GM21367 (cell line): ENCODE measurements around the gene TOMM7.

Experiments
- ATAC-seq: cut with Tn5 transposase; IDR thresholded peaks from one replicate; pipeline ENCODE4 v1.9.1; 2021; ENCODE audit not compliant: unreplicated experiment

TOMM7 gene

GRCh38 chr7:22822486-22823141, at the start of gene TOMM7:
TOMM7 (minus strand) TSS chr7:22822849; CDS start chr7:22822779, 70 bp downstream.
- peak; percentile 80 for ATAC-seq

- ATAC-seq = peak; percentile 96
These were observed 49.6 kb upstream of the TOMM7 start for GRCh38 chr7:22872096-22872807.

- ATAC-seq = no peak
These were observed 49.0 kb upstream of the TOMM7 start for GRCh38 chr7:22871661-22872060.

GRCh38 chr7:22868509-22868908, 45.9 kb upstream of the TOMM7 start:
- ATAC-seq = no peak

GRCh38 chr7:22867589-22867988, 44.9 kb upstream of the TOMM7 start:
- ATAC-seq = no peak

GRCh38 chr7:22867003-22867402, 44.4 kb upstream of the TOMM7 start:
- no peak for ATAC-seq

- ATAC-seq = no peak
These were observed 42.9 kb upstream of the TOMM7 start for GRCh38 chr7:22865602-22865960.

- ATAC-seq = no peak
These were observed 42.4 kb upstream of the TOMM7 start for GRCh38 chr7:22864855-22865601.

GRCh38 chr7:22864301-22864700, 41.7 kb upstream of the TOMM7 start:
- no peak for ATAC-seq

GRCh38 chr7:22863156-22863899, 40.7 kb upstream of the TOMM7 start:
- ATAC-seq = no peak

GRCh38 chr7:22861576-22861975, 38.9 kb upstream of the TOMM7 start:
- ATAC-seq = no peak

- ATAC-seq = no peak
These were observed 38.3 kb upstream of the TOMM7 start for GRCh38 chr7:22860784-22861482.

GRCh38 chr7:22860337-22860736, 37.7 kb upstream of the TOMM7 start:
- no peak for ATAC-seq

- no peak for ATAC-seq
These were observed 37.1 kb upstream of the TOMM7 start for GRCh38 chr7:22859641-22860290.

GRCh38 chr7:22858640-22859561, 36.3 kb upstream of the TOMM7 start:
- no peak for ATAC-seq

GRCh38 chr7:22858274-22858639, 35.6 kb upstream of the TOMM7 start:
- ATAC-seq = no peak

GRCh38 chr7:22856416-22856815, 33.8 kb upstream of the TOMM7 start:
- ATAC-seq = no peak

- no peak for ATAC-seq
These were observed 32.4 kb upstream of the TOMM7 start for GRCh38 chr7:22855049-22855392.
